ENCODE results near the gene CDH13.

DNA sequence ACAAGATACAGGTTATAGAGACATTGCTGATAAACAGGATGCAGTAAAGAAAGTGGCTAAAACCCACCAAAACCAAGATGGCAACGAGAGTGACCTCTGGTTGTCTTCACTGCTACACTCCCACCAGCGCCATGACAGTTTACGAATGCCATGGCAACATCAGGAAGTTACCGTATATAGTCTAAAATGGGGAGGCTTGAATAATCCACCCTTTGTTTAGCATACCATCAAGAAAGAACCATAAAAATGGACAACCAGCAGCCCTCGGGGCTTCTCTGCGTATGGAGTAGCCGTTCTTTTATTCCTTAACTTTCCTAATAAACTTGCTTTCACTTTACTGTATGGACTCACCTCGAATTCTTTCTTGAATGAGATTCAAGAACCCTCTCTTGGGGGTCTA is 21.7 kb upstream of the CDH13 start:
- TF ChIP-seq, protein P1, sequence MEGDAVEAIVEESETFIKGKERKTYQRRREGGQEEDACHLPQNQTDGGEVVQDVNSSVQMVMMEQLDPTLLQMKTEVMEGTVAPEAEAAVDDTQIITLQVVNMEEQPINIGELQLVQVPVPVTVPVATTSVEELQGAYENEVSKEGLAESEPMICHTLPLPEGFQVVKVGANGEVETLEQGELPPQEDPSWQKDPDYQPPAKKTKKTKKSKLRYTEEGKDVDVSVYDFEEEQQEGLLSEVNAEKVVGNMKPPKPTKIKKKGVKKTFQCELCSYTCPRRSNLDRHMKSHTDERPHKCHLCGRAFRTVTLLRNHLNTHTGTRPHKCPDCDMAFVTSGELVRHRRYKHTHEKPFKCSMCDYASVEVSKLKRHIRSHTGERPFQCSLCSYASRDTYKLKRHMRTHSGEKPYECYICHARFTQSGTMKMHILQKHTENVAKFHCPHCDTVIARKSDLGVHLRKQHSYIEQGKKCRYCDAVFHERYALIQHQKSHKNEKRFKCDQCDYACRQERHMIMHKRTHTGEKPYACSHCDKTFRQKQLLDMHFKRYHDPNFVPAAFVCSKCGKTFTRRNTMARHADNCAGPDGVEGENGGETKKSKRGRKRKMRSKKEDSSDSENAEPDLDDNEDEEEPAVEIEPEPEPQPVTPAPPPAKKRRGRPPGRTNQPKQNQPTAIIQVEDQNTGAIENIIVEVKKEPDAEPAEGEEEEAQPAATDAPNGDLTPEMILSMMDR (IDR thresholded peaks at IDR 0.05; ENCODE audit: poor library complexity, severe bottlenecking), result no peak
- TF ChIP-seq POLR2AphosphoS5 (IDR thresholded peaks at IDR 0.05) (no peak), RAD21 (conservative IDR thresholded peaks at IDR 0.05) (no peak), TAF1 (IDR thresholded peaks at IDR 0.05; ENCODE audit: low read depth) (no peak), EP300 (conservative IDR thresholded peaks at IDR 0.05; ENCODE audit: poor library complexity, severe bottlenecking) (no peak)

Measured in neural cell (in vitro differentiated cells).